ENCODE measurements around the gene BACH2. TPM values are rescaled to one million over a fixed set of nuclear protein-coding genes. Genes with fewer than 3 reads are reported as not detected.
A peak's percentile ranks its signal among the peaks of the same experiment; 100 is the strongest.

Gene BACH2
- total and polyA plus RNA-seq, 2 donors (not counting 1 experiment from before 2014, with no cell fraction given) = 2.2 to 2.6 TPM

- H3K27ac ChIP-seq (ENCODE audit: insufficient read depth, low read length) = peak overlapping the region; percentile 28
These were observed 39.2 kb downstream of the BACH2 start for GRCh38 chr6:90257486-90257738.

GRCh38 chr6:90256698-90257485 lies 39.8 kb downstream of the BACH2 start:
- no peaks in the 10 kb centered on the region for H3K9me3 ChIP-seq (ENCODE audit: control insufficient read depth, insufficient read depth, low read depth, low read length)
- no peak overlapping the region for H2AFZ ChIP-seq (ENCODE audit: low read length)
- no peaks in the 10 kb centered on the region for H3K36me3 ChIP-seq (ENCODE audit: control insufficient read depth, insufficient read depth, low read length)
- no peaks in the 10 kb centered on the region for H3K27me3 ChIP-seq (ENCODE audit: control insufficient read depth, insufficient read depth, low read length)
- no peak for TF ChIP-seq EZH2 (IDR thresholded peaks at IDR 0.05; ENCODE audit: low read length, missing control alignments)
- TF ChIP-seq CTCF (conservative IDR thresholded peaks at IDR 0.05 in 1 of 2, IDR thresholded peaks at IDR 0.05 in 1 of 2; ENCODE audit: low read depth in 1 of 2, low read length in 2 of 2) = no peak
- no peak overlapping the region for H3K4me2 ChIP-seq (ENCODE audit: extremely low read depth, insufficient read depth, low read length)
- H3K4me1 ChIP-seq (ENCODE audit: control insufficient read depth, extremely low read depth, insufficient read depth, low read length) = peaks cover 5% of the 10 kb centered on the region
- no peak overlapping the region for H3K9ac ChIP-seq (ENCODE audit: insufficient read depth, low read length)
- no peaks in the 10 kb centered on the region for H3K79me2 ChIP-seq (ENCODE audit: control insufficient read depth, insufficient read depth, low read length)
- no peaks in the 10 kb centered on the region for H4K20me1 ChIP-seq (ENCODE audit: control insufficient read depth, extremely low read depth, insufficient read depth, low read length)
- no peak overlapping the region for H3K4me3 ChIP-seq (replicated peaks in 1 of 4; ENCODE audit: control extremely low read depth in 1 of 4, insufficient read depth in 1 of 4, low read depth in 3 of 4, low read length in 4 of 4)
- peak; percentile 85 to 89 for DNase-seq (ENCODE audit: low read depth in 2 of 2)
- H3K27ac ChIP-seq (ENCODE audit: insufficient read depth, low read length) = peak overlapping the region; percentile 28

More at GRCh38 chr6:90257486-90257738, 39.2 kb downstream of the BACH2 start:
- Histone ChIP-seq H2AFZ (ENCODE audit: low read length) (no peak overlapping the region), H3K4me3 (replicated peaks in 1 of 4; ENCODE audit: control extremely low read depth in 1 of 4, insufficient read depth in 1 of 4, low read depth in 3 of 4, low read length in 4 of 4) (no peak overlapping the region), H3K9me3 (ENCODE audit: control insufficient read depth, insufficient read depth, low read depth, low read length) (no peaks in the 10 kb centered on the region), H3K9ac (ENCODE audit: insufficient read depth, low read length) (no peak overlapping the region), H3K4me2 (ENCODE audit: extremely low read depth, insufficient read depth, low read length) (no peak overlapping the region), H3K36me3 (ENCODE audit: control insufficient read depth, insufficient read depth, low read length) (no peaks in the 10 kb centered on the region), H3K79me2 (ENCODE audit: control insufficient read depth, insufficient read depth, low read length) (no peaks in the 10 kb centered on the region), H3K27me3 (ENCODE audit: control insufficient read depth, insufficient read depth, low read length) (no peaks in the 10 kb centered on the region), H4K20me1 (ENCODE audit: control insufficient read depth, extremely low read depth, insufficient read depth, low read length) (no peaks in the 10 kb centered on the region), H3K4me1 (ENCODE audit: control insufficient read depth, extremely low read depth, insufficient read depth, low read length) (peaks cover 5% of the 10 kb centered on the region)
- TF ChIP-seq EZH2 (IDR thresholded peaks at IDR 0.05; ENCODE audit: low read length, missing control alignments) (no peak), CTCF (conservative IDR thresholded peaks at IDR 0.05 in 1 of 2, IDR thresholded peaks at IDR 0.05 in 1 of 2; ENCODE audit: low read depth in 1 of 2, low read length in 2 of 2) (no peak)
- no peak for DNase-seq (ENCODE audit: low read depth in 2 of 2)

- peak in 1 of 2 donors; percentile 55 for DNase-seq (ENCODE audit: low read depth in 2 of 2)
- H3K4me3 ChIP-seq (replicated peaks in 1 of 4; ENCODE audit: control extremely low read depth in 1 of 4, insufficient read depth in 1 of 4, low read depth in 3 of 4, low read length in 4 of 4) = no peak overlapping the region
- no peaks in the 10 kb centered on the region for H4K20me1 ChIP-seq (ENCODE audit: control insufficient read depth, extremely low read depth, insufficient read depth, low read length)
- no peak overlapping the region for H3K9ac ChIP-seq (ENCODE audit: insufficient read depth, low read length)
- no peaks in the 10 kb centered on the region for H3K27me3 ChIP-seq (ENCODE audit: control insufficient read depth, insufficient read depth, low read length)
- no peak for TF ChIP-seq EZH2 (IDR thresholded peaks at IDR 0.05; ENCODE audit: low read length, missing control alignments)
- TF ChIP-seq CTCF (conservative IDR thresholded peaks at IDR 0.05 in 1 of 2, IDR thresholded peaks at IDR 0.05 in 1 of 2; ENCODE audit: low read depth in 1 of 2, low read length in 2 of 2) = no peak
- no peaks in the 10 kb centered on the region for H3K9me3 ChIP-seq (ENCODE audit: control insufficient read depth, insufficient read depth, low read depth, low read length)
- peaks cover 5% of the 10 kb centered on the region for H3K4me1 ChIP-seq (ENCODE audit: control insufficient read depth, extremely low read depth, insufficient read depth, low read length)
- no peaks in the 10 kb centered on the region for H3K36me3 ChIP-seq (ENCODE audit: control insufficient read depth, insufficient read depth, low read length)
- H3K4me2 ChIP-seq (ENCODE audit: extremely low read depth, insufficient read depth, low read length) = no peak overlapping the region
- H2AFZ ChIP-seq (ENCODE audit: low read length) = no peak overlapping the region
- no peak overlapping the region for H3K27ac ChIP-seq (ENCODE audit: insufficient read depth, low read length)
- H3K79me2 ChIP-seq (ENCODE audit: control insufficient read depth, insufficient read depth, low read length) = no peaks in the 10 kb centered on the region
These were observed 43.0 kb downstream of the BACH2 start for GRCh38 chr6:90253631-90254030.

All from fibroblast of lung (primary cell).